Cardiac fibroblast (primary cell): ENCODE results near the gene SCRG1.

Source experiments
- DNase-seq, 2 donors: peaks; one replicate each; pipeline versions ENCODE4 v3.0.0 to v3.0.0-alpha.2; 2010; ENCODE audit warnings: low read depth in 2 of 2
- H3K4me3 ChIP-seq, 2 donors: replicated peaks in 1 of 2; 1 replicate in 1 of 2; 2 replicates in 1 of 2; pipeline ENCODE4 v1.5.1; 2011; ENCODE audit warnings: low read depth in 2 of 2, low read length in 2 of 2, mild to moderate bottlenecking in 2 of 2, moderate library complexity in 1 of 2
- TF ChIP-seq, protein P1 (sequence below): IDR thresholded peaks from one replicate; pipeline ENCODE4 v1.5.1; 2011; ENCODE audit warnings: low read depth, mild to moderate bottlenecking, low read length, inconsistent platforms

Gene SCRG1

GRCh38 chr4:173424899-173425805 is 26.2 kb upstream of the SCRG1 start:
- TF ChIP-seq, protein P1, sequence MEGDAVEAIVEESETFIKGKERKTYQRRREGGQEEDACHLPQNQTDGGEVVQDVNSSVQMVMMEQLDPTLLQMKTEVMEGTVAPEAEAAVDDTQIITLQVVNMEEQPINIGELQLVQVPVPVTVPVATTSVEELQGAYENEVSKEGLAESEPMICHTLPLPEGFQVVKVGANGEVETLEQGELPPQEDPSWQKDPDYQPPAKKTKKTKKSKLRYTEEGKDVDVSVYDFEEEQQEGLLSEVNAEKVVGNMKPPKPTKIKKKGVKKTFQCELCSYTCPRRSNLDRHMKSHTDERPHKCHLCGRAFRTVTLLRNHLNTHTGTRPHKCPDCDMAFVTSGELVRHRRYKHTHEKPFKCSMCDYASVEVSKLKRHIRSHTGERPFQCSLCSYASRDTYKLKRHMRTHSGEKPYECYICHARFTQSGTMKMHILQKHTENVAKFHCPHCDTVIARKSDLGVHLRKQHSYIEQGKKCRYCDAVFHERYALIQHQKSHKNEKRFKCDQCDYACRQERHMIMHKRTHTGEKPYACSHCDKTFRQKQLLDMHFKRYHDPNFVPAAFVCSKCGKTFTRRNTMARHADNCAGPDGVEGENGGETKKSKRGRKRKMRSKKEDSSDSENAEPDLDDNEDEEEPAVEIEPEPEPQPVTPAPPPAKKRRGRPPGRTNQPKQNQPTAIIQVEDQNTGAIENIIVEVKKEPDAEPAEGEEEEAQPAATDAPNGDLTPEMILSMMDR, result no peak
- DNase-seq, result peak; percentile 49 to 87
- no peak overlapping the region for H3K4me3 ChIP-seq

DNA sequence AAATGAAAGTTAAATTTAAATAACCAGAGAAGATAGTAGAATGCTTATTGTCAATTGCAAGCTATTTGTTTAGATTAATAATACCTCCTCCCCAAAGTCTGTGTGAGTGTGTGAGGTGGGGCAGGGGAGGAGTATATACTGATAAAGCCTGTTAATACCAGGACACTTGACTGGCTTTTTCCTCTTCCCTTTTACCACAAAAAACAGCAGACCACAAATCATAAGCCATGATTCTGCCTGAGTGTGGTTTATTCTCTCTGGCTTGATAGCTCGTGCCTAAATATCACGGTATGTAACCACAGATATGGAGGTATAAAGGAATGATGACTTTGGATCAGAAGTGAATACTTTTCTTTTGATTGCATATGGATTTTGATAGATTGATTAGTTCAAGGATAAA is 21.9 kb upstream of the SCRG1 start:
- H3K4me3 ChIP-seq, result no peak overlapping the region
- peak in 1 of 2 donors; percentile 18 for DNase-seq
- TF ChIP-seq, protein P1, result no peak

GRCh38 chr4:173420324-173420752 is 21.4 kb upstream of the SCRG1 start:
- TF ChIP-seq, protein P1, result peak; percentile 47
- DNase-seq, result peak; percentile 48 to 62
- H3K4me3 ChIP-seq, result no peak overlapping the region

GRCh38 chr4:173418639-173419038 is 19.7 kb upstream of the SCRG1 start:
- no peak overlapping the region for H3K4me3 ChIP-seq
- no peak for DNase-seq
- TF ChIP-seq, protein P1, result no peak

DNA sequence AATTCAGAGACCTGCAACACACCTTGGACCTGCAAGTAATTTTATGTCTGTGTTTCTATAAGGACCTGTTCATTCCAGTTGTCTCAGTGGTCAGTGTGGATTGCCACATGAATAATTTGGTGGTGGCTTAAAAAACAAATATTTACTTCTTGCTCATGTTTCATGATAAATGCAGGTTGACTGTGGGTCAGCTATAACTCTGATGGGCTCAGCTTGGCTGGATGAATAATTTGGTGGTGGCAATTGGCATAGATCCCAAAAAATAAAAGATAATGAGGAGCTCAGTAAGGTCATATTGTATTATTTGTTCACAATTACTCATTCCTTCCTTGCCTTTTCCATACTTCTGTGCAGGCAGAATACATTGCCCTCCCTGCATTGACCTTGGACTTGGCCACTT is 18.9 kb upstream of the SCRG1 start:
- DNase-seq, result no peak
- no peak overlapping the region for H3K4me3 ChIP-seq
- TF ChIP-seq, protein P1, result no peak

DNA sequence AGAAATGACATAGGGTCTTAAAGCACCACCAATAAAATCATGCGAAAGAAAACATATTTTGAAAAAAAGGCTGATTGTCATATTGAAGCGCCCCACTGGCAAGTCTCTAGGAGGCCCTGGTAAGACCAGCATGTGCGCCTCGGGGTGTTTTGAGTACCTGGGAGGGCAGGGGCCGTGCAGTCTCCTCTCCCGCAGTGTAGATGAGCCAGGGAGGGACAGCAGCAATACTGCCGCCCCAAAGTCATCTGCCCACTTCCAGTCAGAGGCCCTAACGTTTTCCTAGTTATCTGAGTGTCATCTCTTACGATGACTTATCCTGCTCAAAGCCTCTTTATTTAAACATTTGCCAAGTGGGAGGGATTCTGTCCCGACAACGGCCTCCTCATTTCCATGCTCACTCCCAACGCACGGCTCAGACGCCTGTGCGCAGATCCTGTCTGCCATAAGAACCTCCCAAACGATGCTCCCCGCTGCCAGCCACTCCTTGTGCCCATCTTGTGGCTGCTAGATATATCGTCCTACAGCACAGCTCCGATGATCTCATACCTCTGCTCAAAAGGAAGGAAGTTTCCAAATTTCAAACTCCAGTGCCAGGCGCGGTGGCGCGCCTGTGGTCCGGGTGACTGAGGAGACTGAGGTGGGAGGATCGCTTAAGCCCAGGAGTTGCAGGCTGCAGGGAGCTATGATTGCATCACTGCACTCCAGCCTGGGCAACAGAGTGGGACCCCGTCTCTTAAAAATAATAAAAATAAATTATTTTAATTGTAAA is 17.2 kb upstream of the SCRG1 start:
- DNase-seq, result peak in 1 of 2 donors; percentile 30
- H3K4me3 ChIP-seq, result no peak overlapping the region
- TF ChIP-seq, protein P1, result no peak
